ENCODE data around the gene SPATS1. TPM values are rescaled to one million over a fixed set of nuclear protein-coding genes. Genes with fewer than 3 reads are reported as not detected.

The SPATS1 gene
- total RNA-seq, 2 experiments from 2014 or later, result not detected

DNA sequence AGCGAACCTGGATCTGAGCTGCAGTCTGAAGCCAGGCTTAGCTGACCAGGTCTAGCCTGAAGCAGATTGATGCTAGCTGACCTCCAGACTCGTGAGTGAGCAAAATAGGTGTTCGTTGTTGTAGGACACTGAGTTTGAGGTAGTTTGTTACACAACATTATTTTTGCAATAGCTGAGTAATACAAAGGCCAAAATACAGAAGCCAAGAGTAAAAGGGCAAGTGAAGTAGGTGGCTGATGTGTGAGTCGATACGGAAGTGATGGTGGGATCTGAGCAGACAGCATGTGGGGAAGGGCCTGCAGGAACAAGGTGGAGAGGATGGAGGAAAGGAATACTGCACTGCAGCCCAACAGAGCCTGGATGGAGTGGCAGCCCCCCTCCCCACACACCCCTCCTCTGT lies 8.5 kb upstream of the SPATS1 start:
- Mint-ChIP-seq H3K27me3 (peaks cover 29% of the 10 kb centered on the region), H3K4me1 (ENCODE audit: low read depth) (no peaks in the 10 kb centered on the region), H3K27ac (no peak overlapping the region), H3K4me3 (no peak overlapping the region), H3K9me3 (no peaks in the 10 kb centered on the region), H3K36me3 (ENCODE audit: low read depth) (no peaks in the 10 kb centered on the region)
- no peak overlapping the region for H3K27ac ChIP-seq (ENCODE audit: low read depth in 1 of 2, low read length in 2 of 2)
- H3K4me3 ChIP-seq (ENCODE audit: low read length), result no peak overlapping the region
- ATAC-seq (ENCODE audit: poor library complexity) (no peak), DNase-seq (peak in 1 of 14 experiments; percentile 21)
- intact Hi-C loops (cut with DNase I, micrococcal nuclease), result no loop called here
- H3K9me3 ChIP-seq (ENCODE audit: control insufficient read depth in 1 of 2, insufficient read depth in 1 of 2, low read length in 2 of 2), result no peaks in the 10 kb centered on the region
- ChIA-PET CTCF (no interaction called here), POLR2A (no interaction called here)
- H3K4me1 ChIP-seq (ENCODE audit: insufficient read depth, low read length), result no peaks in the 10 kb centered on the region
- TF ChIP-seq, protein P1, sequence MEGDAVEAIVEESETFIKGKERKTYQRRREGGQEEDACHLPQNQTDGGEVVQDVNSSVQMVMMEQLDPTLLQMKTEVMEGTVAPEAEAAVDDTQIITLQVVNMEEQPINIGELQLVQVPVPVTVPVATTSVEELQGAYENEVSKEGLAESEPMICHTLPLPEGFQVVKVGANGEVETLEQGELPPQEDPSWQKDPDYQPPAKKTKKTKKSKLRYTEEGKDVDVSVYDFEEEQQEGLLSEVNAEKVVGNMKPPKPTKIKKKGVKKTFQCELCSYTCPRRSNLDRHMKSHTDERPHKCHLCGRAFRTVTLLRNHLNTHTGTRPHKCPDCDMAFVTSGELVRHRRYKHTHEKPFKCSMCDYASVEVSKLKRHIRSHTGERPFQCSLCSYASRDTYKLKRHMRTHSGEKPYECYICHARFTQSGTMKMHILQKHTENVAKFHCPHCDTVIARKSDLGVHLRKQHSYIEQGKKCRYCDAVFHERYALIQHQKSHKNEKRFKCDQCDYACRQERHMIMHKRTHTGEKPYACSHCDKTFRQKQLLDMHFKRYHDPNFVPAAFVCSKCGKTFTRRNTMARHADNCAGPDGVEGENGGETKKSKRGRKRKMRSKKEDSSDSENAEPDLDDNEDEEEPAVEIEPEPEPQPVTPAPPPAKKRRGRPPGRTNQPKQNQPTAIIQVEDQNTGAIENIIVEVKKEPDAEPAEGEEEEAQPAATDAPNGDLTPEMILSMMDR (IDR thresholded peaks at IDR 0.05), result no peak
- no peaks in the 10 kb centered on the region for H3K36me3 ChIP-seq (ENCODE audit: insufficient read depth, low read length)
- H3K27me3 ChIP-seq (ENCODE audit: control insufficient read depth in 1 of 2, insufficient read depth in 2 of 2, low read length in 2 of 2), result peaks cover 0 to 1% of the 10 kb centered on the region in 2 experiments

DNA sequence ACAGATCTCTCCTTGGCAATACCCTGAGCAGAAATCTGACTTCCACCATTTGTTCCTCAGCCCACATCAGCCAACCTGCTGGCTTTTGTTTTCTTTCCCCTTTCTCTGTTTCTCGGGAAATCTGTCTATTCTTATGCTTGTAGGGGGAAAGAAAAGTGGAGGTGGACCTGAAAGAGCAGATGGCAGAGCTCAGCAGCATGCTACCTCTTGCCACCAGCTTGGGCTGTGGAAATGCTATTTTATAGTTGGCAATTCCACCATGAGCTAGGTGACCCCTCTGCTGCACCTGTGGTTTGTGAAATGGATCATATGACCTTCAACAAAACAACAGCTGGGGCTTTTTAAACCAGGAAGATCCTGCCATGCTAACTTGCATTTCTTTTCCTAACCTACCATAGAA lies 6.8 kb upstream of the SPATS1 start:
- Mint-ChIP-seq H3K27me3 (peaks cover 22% of the 10 kb centered on the region), H3K36me3 (ENCODE audit: low read depth) (no peaks in the 10 kb centered on the region), H3K9me3 (no peaks in the 10 kb centered on the region), H3K27ac (no peak overlapping the region), H3K4me1 (ENCODE audit: low read depth) (no peaks in the 10 kb centered on the region), H3K4me3 (no peak overlapping the region)
- DNase-seq (no peak), ATAC-seq (ENCODE audit: poor library complexity) (no peak)
- no peaks in the 10 kb centered on the region for H3K36me3 ChIP-seq (ENCODE audit: insufficient read depth, low read length)
- peaks cover 0 to 3% of the 10 kb centered on the region in 2 experiments for H3K27me3 ChIP-seq (ENCODE audit: control insufficient read depth in 1 of 2, insufficient read depth in 2 of 2, low read length in 2 of 2)
- ChIA-PET POLR2A (no interaction called here), CTCF (no interaction called here)
- TF ChIP-seq, protein P1 (IDR thresholded peaks at IDR 0.05), result no peak
- H3K4me3 ChIP-seq (ENCODE audit: low read length), result no peak overlapping the region
- no peak overlapping the region for H3K27ac ChIP-seq (ENCODE audit: low read depth in 1 of 2, low read length in 2 of 2)
- intact Hi-C loops (cut with DNase I, micrococcal nuclease), result no loop called here
- no peaks in the 10 kb centered on the region for H3K4me1 ChIP-seq (ENCODE audit: insufficient read depth, low read length)
- no peaks in the 10 kb centered on the region for H3K9me3 ChIP-seq (ENCODE audit: control insufficient read depth in 1 of 2, insufficient read depth in 1 of 2, low read length in 2 of 2)

DNA sequence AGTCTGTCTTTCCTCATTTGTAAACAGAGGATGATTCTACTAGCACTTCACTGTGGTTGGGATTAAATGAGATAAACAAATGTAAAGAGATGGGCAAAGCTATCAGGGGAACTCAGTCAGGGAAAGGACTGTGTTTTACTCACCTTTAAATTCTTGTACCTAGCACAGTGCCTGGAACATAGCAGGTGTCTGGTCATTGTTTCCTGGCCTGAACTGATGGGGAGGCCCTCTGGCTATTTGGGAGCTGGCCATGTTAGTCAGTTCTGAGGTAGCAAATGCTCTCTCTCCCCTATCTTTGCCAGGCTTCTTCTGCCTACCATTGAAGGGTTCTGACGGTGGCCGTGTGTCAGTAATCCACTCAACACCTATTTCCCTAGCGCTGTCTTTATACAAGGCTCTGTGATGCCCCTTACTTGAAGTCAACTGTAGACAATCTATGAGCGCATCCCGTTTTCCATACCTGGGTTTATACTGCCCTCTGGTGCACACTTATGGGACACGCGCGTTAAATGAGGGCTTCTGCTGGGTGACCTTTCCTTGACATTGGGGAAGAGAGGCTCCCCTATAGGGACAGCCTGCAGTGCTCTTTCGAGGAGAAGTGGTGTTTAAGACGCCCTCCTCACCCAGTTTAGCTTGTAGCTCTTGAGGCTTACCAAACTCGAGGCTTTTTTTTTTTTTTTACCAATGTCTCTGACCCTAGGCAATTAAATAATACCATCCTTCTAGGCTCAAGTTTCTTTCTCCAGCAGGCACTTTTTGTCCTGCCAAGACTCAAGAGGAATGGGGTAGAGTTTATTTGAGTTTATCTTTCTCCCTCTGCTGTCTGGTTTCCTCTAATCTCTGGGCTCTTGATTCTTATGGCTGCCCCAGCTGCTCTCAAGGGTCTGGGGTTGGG lies 4.0 kb upstream of the SPATS1 start:
- no peak overlapping the region for H3K27ac Mint-ChIP-seq
- no peak overlapping the region for H3K4me3 Mint-ChIP-seq
- H3K4me1 Mint-ChIP-seq (ENCODE audit: low read depth), result no peaks in the 10 kb centered on the region
- Histone ChIP-seq H3K27ac (ENCODE audit: low read depth in 1 of 2, low read length in 2 of 2) (no peak overlapping the region), H3K27me3 (ENCODE audit: control insufficient read depth in 1 of 2, insufficient read depth in 2 of 2, low read length in 2 of 2) (peaks cover 21 to 26% of the 10 kb centered on the region in 2 experiments), H3K9me3 (ENCODE audit: control insufficient read depth in 1 of 2, insufficient read depth in 1 of 2, low read length in 2 of 2) (peaks cover 0 to 8% of the 10 kb centered on the region in 2 experiments), H3K4me3 (ENCODE audit: low read length) (no peak overlapping the region), H3K4me1 (ENCODE audit: insufficient read depth, low read length) (peaks cover 8% of the 10 kb centered on the region), H3K36me3 (ENCODE audit: insufficient read depth, low read length) (no peaks in the 10 kb centered on the region)
- ATAC-seq (ENCODE audit: poor library complexity), result peak; percentile 91
- intact Hi-C loops (cut with DNase I, micrococcal nuclease), result loop anchor here (1.0 to 2.0 kb wide), 6 partner anchors 70 to 242 kb away; no protein-coding TSS in a partner anchor
- no peaks in the 10 kb centered on the region for H3K36me3 Mint-ChIP-seq (ENCODE audit: low read depth)
- ChIA-PET POLR2A (interaction anchor here (0.9 kb wide), 1 partner anchor 30 kb away, joined by 3 read pairs; no protein-coding TSS in a partner anchor), CTCF (interaction anchor here (0.7 to 2.5 kb wide), 4 partner anchors 49 to 165 kb away, joined by 3 to 12 read pairs (median 3); partner anchors contain the start of gene CDC5L)
- peaks cover 33% of the 10 kb centered on the region for H3K27me3 Mint-ChIP-seq
- peak; percentile 36 to 81 (median 55) for DNase-seq
- no peaks in the 10 kb centered on the region for H3K9me3 Mint-ChIP-seq
- TF ChIP-seq, protein P1 (IDR thresholded peaks at IDR 0.05), result peak; percentile 69

All from CD4-positive, alpha-beta T cell (primary cell).